ENCODE measurements around the gene PCID2. TPM values are rescaled to one million over a fixed set of nuclear protein-coding genes. Genes with fewer than 3 reads are reported as not detected.

The PCID2 gene
- total and polyA plus RNA-seq, 2 of the 13 experiments (the other 11 are each of a cell fraction or from before 2014, with no cell fraction given): 65.0 to 111 TPM

DNA sequence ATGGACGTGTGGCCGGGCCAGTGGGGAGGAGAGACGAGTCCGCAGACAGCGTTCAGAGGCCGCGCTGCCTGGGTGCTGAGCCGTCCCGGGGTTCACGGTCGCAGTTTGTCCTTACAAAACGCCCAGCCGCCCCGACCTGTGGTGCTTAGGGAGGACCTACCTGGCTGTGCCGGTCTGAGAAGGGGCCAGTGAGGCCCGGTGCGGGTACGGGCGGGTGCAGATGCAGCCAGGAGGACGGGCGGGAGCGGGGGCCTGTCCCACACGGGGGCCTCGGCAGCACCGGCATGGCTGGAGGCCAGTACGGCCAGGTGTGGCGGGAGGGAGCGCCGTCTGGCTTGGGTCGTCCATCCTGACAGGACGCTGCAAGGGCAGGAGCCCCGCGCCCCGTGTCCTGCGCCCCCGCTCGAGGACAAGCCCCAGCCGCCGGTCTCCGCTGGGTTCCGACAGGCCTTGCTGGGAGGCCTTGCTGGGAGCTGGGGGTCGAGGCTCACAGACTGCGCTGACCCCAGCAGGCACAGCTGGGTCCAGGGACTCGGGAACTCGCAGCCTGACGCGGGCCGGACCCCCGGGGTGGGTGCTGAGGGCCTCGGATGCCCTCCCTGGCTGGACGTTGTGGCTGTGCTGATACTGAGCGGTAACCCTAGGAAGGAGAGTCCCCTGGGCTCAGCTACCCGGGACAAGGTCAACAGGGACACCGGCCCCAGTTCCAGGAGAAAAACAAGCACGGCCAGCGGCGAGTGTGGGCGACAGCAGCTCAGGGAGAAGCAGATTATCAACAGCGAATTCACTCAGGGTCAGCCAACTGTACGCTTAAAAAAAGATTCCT, 55.3 kb downstream of the PCID2 start:
- in situ Hi-C loops (cut with HindIII; ENCODE audit: extremely low pct_ligation_motif_present, low pct_unique_long_range_greater_than_20kb): no loop called here
- peaks cover 87% of the 10 kb centered on the region for H3K4me1 ChIP-seq (ENCODE audit: insufficient read depth, low read length)
- H2AFZ ChIP-seq (ENCODE audit: low read length): no peak overlapping the region
- BruUV-seq (replicated peaks): TSS peak; percentile 91
- WGBS (ENCODE audit: low lambda C conversion rate): 21% methylated on average over 15 of the region's 60 CpGs
- 0 out of 2 replicates have a peak, but pooled peaks cover 5% of the 10 kb centered on the region for H3K9me3 ChIP-seq (ENCODE audit: low read length)
- intact Hi-C loops (cut with micrococcal nuclease; ENCODE audit: unreplicated experiment): no loop called here
- peaks cover 32% of the 10 kb centered on the region for H3K79me2 ChIP-seq (ENCODE audit: insufficient read depth, low read length)
- peak overlapping the region; percentile 92 for H3K27ac ChIP-seq (ENCODE audit: extremely low read length, insufficient read depth, low read length)
- no peaks in the 10 kb centered on the region for H3K27me3 ChIP-seq (ENCODE audit: control insufficient read depth in 1 of 2, insufficient read depth in 2 of 2, low read length in 2 of 2)
- no peaks in the 10 kb centered on the region for H4K20me1 ChIP-seq (ENCODE audit: insufficient read depth, low read length)
- FAIRE-seq (no peak), ATAC-seq (peak; percentile 62), DNase-seq (ENCODE audit: low spot score) (peak; percentile 35)
- H3K4me2 ChIP-seq (ENCODE audit: low read depth, low read length): peak overlapping the region; percentile 88
- ChIA-PET CTCF (ENCODE audit: low intra/inter-chr PET ratio, low total read pairs) (no interaction called here), POLR2A (interaction anchor here (0.8 to 2.1 kb wide), 4 partner anchors 26 to 56 kb away, joined by 3 to 18 read pairs (median 10); partner anchors contain the start of genes CUL4A, F10 and PCID2)
- peaks cover 0 to 2% of the 10 kb centered on the region in 2 experiments; a peak in 2 of 5 replicates for H3K36me3 ChIP-seq (replicated peaks in 1 of 2; ENCODE audit: control insufficient read depth in 1 of 2, insufficient read depth in 2 of 2, low read length in 2 of 2)
- H3K4me3 ChIP-seq (replicated peaks in 1 of 3; ENCODE audit: insufficient read depth in 1 of 3, low read depth in 2 of 3, low read length in 3 of 3): peak overlapping the region; percentile 69 to 81 (median 76)
- H3K9ac ChIP-seq (ENCODE audit: insufficient read depth, low read depth, low read length): peak overlapping the region; percentile 93
- TF ChIP-seq ZNF232 (CRISPR knock-in tag; IDR thresholded peaks at IDR 0.05; ENCODE audit: borderline replicate concordance): 0 out of 2 replicates have a peak, but pooled peaks have one; percentile 37
- TF ChIP-seq, protein P1, sequence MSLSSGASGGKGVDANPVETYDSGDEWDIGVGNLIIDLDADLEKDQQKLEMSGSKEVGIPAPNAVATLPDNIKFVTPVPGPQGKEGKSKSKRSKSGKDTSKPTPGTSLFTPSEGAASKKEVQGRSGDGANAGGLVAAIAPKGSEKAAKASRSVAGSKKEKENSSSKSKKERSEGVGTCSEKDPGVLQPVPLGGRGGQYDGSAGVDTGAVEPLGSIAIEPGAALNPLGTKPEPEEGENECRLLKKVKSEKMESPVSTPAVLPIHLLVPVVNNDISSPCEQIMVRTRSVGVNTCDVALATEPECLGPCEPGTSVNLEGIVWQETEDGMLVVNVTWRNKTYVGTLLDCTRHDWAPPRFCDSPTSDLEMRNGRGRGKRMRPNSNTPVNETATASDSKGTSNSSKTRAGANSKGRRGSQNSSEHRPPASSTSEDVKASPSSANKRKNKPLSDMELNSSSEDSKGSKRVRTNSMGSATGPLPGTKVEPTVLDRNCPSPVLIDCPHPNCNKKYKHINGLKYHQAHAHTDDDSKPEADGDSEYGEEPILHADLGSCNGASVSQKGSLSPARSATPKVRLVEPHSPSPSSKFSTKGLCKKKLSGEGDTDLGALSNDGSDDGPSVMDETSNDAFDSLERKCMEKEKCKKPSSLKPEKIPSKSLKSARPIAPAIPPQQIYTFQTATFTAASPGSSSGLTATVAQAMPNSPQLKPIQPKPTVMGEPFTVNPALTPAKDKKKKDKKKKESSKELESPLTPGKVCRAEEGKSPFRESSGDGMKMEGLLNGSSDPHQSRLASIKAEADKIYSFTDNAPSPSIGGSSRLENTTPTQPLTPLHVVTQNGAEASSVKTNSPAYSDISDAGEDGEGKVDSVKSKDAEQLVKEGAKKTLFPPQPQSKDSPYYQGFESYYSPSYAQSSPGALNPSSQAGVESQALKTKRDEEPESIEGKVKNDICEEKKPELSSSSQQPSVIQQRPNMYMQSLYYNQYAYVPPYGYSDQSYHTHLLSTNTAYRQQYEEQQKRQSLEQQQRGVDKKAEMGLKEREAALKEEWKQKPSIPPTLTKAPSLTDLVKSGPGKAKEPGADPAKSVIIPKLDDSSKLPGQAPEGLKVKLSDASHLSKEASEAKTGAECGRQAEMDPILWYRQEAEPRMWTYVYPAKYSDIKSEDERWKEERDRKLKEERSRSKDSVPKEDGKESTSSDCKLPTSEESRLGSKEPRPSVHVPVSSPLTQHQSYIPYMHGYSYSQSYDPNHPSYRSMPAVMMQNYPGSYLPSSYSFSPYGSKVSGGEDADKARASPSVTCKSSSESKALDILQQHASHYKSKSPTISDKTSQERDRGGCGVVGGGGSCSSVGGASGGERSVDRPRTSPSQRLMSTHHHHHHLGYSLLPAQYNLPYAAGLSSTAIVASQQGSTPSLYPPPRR (CRISPR knock-in tag; IDR thresholded peaks at IDR 0.05; ENCODE audit: borderline replicate concordance): peak; percentile 15; the same call in 1 of the 2 replicates
- peak; percentile 86 for TF ChIP-seq CAMTA2 (CRISPR knock-in tag; IDR thresholded peaks at IDR 0.05; ENCODE audit: borderline replicate concordance)
- TF ChIP-seq, protein P2, sequence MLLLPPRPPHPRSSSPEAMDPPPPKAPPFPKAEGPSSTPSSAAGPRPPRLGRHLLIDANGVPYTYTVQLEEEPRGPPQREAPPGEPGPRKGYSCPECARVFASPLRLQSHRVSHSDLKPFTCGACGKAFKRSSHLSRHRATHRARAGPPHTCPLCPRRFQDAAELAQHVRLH (CRISPR knock-in tag; IDR thresholded peaks at IDR 0.05; ENCODE audit: borderline replicate concordance, low read depth): peak; percentile 61; the same call in 1 of the 2 replicates
- TF ChIP-seq, protein P3, sequence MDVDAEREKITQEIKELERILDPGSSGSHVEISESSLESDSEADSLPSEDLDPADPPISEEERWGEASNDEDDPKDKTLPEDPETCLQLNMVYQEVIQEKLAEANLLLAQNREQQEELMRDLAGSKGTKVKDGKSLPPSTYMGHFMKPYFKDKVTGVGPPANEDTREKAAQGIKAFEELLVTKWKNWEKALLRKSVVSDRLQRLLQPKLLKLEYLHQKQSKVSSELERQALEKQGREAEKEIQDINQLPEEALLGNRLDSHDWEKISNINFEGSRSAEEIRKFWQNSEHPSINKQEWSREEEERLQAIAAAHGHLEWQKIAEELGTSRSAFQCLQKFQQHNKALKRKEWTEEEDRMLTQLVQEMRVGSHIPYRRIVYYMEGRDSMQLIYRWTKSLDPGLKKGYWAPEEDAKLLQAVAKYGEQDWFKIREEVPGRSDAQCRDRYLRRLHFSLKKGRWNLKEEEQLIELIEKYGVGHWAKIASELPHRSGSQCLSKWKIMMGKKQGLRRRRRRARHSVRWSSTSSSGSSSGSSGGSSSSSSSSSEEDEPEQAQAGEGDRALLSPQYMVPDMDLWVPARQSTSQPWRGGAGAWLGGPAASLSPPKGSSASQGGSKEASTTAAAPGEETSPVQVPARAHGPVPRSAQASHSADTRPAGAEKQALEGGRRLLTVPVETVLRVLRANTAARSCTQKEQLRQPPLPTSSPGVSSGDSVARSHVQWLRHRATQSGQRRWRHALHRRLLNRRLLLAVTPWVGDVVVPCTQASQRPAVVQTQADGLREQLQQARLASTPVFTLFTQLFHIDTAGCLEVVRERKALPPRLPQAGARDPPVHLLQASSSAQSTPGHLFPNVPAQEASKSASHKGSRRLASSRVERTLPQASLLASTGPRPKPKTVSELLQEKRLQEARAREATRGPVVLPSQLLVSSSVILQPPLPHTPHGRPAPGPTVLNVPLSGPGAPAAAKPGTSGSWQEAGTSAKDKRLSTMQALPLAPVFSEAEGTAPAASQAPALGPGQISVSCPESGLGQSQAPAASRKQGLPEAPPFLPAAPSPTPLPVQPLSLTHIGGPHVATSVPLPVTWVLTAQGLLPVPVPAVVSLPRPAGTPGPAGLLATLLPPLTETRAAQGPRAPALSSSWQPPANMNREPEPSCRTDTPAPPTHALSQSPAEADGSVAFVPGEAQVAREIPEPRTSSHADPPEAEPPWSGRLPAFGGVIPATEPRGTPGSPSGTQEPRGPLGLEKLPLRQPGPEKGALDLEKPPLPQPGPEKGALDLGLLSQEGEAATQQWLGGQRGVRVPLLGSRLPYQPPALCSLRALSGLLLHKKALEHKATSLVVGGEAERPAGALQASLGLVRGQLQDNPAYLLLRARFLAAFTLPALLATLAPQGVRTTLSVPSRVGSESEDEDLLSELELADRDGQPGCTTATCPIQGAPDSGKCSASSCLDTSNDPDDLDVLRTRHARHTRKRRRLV (CRISPR knock-in tag; IDR thresholded peaks at IDR 0.05): 0 out of 2 replicates have a peak, but pooled peaks have one; percentile 77
- 0 out of 2 replicates have a peak, but pooled peaks have one; percentile 22 for TF ChIP-seq ZNF143 (CRISPR knock-in tag; IDR thresholded peaks at IDR 0.05)
- TF ChIP-seq ZBTB38 (CRISPR knock-in tag; IDR thresholded peaks at IDR 0.05): peak; percentile 100
- TF ChIP-seq, protein P4, sequence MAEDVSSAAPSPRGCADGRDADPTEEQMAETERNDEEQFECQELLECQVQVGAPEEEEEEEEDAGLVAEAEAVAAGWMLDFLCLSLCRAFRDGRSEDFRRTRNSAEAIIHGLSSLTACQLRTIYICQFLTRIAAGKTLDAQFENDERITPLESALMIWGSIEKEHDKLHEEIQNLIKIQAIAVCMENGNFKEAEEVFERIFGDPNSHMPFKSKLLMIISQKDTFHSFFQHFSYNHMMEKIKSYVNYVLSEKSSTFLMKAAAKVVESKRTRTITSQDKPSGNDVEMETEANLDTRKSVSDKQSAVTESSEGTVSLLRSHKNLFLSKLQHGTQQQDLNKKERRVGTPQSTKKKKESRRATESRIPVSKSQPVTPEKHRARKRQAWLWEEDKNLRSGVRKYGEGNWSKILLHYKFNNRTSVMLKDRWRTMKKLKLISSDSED (CRISPR knock-in tag; IDR thresholded peaks at IDR 0.05): peak; percentile 88; the same call in 1 of the 2 replicates

Data from HepG2 (cell line).